SIG-M5 (cell line): ENCODE data around the gene NHERF2.

ENCODE experiments used
- DNase-seq: peaks from one replicate; lab custom pipeline; 2025; lab: John Stamatoyannopoulos, UW

The NHERF2 gene

DNA sequence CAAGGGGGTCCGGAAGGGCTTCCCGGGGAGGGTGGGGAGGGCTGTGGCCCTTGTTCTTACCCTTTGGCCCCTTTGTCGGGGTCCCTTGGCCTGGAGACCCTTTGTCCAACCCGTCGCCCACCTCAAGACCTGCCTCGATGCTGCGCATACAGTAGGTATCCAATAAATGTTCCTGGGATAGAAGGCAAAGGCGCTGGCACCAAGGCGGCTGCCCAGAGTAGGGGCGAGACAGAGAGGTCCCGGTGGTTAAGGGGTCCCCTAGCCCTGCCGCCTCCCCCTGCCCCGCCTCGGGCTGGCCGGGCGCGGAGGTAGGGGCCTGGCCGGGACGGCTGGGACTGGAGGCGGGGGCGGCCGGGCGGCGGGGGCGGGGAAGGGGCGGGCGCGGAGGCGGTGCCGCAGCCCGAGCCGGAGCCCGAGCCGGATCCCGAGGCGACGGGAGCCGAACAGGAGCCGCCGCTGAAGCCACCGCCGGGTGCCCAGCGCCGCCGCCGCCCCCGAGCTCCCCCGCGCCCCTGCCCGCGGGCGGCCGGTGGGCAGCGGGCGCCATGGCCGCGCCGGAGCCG, at the start of gene NHERF2:
TSS of gene NHERF2 (plus strand) at position 442 of the 563 bp plus-strand sequence. CDS start at position 546, 104 bp downstream.
- no peak for DNase-seq

DNA sequence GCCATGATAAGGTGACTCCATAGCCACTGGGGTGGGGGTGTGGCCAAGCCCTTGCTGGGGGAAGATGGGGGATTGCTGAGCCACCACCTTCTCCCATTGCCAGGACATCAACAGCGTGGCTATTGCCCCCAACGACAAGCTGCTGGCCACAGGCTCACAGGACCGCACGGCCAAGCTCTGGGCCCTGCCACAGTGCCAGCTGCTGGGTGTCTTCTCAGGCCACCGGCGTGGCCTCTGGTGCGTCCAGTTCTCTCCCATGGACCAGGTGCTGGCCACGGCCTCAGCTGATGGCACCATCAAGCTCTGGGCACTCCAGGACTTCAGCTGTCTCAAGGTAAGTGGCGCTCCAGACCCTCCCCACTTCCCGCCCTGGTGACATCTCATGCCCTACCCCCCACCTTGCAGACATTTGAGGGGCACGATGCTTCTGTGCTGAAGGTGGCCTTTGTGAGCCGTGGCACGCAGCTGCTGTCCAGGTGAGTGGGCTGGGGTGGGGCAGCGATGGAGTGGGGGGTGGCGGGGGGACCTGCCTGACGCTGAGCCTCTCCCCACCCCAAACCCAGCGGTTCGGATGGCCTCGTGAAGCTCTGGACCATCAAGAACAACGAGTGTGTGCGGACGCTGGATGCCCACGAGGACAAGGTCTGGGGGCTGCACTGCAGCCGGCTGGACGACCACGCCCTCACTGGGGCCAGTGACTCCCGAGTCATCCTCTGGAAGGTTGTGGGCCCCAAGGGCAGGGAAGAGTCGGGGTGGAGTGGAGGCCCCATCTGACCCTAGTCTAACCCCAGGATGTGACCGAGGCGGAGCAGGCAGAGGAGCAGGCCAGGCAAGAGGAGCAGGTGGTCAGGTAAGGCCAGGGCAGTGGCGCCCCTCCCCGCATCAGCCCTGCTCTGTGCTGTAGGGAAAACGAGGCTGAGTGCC, 49.5 kb upstream of the NHERF2 start:
- DNase-seq = no peak

DNA sequence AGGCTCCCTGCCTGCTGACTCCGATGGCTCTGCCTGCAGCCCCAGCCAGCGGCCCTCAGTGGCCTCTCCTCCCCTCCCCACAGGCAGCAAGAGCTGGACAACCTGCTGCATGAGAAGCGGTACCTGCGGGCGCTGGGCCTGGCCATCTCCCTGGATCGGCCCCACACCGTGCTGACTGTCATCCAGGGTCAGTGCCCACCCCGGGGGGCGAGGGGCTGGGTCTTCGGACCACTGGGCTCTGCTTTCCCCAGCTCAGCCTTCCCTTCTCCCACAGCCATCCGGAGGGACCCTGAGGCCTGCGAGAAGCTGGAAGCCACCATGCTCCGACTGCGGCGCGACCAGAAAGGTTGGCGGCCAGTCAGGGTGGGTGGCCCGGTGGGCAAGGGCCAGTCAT, 48.8 kb upstream of the NHERF2 start:
- no peak for DNase-seq

DNA sequence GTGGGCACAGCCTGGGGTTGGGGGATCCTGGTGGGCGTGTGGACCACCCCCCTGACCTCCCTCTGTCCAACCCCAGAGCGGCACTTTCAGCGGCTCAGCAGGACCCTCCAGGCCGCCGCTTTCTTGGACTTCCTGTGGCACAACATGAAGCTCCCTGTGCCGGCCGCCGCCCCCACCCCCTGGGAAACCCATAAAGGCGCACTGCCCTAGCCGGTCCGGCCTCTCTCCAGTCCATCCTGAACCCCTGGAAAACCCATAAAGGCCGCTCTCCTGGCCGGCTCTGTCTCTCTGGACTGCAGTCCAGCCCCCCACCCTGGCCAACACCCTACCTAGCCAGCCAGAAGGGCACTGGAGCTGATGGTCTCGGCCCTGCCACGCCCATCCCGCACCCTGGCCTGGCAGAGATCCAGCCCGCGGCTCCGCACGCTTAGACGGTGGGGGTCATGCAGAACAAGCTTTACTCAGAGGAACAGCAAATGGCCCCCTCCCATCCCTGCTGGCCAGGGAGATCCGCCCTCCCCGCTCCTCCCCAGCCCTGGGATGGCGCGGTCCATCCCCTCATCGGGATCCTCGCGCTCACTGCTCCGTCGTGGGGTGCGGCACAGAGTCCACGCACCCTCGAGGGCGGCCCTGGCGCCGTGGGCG, 48.1 kb upstream of the NHERF2 start:
- DNase-seq = no peak

DNA sequence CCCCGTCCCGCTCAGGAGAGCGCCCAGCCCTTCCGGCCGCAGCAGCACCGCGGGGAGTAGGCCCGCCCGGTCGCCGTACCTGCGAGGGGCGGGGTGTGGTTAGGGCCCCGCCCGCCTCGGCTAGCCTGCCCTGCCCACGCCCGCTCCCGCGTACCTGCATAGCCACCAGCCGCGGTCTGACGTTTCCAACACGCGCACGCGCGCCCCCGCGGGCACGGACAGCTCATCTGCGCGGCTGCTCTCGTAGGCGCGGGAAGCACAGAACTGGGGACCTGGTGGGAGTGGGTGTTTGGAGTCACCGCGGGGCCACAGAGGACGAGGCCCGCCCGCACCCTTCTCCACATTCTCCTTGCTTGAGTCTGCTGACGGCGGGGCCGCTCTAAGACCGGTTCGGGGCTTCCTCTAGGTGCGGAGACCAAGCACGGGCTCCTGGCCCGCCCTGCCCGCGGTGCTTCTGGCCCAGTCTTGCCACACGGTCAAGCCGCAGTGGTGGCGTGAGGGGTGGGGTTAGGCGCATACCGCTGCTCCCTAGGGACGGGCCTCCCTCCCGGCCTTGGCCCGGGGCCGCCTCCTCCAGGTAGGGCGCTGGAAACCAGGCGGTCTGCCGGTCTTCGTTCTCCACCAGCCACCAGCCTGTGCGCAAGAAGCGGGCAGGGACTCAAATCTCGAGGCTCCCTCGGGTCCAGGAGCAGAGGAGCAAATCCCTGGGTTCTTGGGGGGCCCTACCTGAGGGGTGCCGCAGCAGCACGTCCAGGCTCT, 47.3 kb upstream of the NHERF2 start:
- DNase-seq = no peak

DNA sequence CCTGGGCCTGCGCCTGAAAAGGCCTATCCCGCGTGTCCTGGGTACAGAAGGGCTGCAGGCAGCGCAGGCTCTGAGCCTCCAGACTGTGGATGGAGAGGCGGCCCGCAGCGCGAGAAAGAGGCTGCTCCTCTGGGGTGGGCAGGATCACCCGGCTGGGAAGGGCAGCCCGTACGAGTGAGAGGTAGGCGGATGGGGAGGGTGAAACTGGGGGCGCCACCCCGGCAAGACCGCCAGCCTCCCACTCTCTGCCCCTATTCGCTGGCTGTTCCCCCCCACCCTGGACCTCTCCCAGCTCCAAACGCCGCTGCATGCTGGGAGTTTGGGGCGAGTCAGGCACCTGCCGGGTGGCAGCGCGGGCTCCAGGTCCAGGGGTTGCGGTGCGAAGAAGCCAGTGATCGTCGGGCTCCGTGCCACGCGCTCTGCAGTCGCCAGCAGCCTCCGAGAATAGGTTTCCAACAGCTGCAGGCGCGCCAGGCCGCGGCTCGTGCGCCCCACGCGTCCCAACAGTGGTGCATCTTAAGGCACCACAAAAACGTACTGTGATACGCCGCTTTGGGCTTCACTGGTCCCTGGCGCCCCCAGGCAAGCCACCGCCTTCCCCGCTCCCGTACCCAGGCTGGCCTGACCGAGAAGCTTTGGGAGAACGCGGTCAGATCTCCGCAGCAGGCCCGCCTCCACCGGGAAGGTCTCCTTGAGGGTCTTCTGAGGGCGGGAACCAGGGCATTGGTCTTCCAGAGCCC, 46.5 kb upstream of the NHERF2 start:
- no peak for DNase-seq

DNA sequence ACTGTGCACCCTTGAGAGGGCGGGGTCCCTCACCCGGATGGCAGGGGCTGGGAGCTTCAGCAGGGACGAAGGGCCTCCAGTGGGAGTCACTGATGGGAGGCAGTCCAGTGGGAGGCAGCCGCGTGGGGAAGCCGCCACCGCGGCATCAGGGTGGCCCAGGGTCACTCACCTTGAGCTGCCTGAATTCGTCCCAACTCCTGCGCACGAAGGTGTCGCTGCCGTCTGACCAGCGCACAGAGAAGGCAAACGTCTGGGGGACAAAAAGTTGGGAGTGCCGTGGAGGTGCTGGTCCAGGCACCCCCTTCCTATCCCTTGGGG, 46.0 kb upstream of the NHERF2 start:
- DNase-seq = no peak

DNA sequence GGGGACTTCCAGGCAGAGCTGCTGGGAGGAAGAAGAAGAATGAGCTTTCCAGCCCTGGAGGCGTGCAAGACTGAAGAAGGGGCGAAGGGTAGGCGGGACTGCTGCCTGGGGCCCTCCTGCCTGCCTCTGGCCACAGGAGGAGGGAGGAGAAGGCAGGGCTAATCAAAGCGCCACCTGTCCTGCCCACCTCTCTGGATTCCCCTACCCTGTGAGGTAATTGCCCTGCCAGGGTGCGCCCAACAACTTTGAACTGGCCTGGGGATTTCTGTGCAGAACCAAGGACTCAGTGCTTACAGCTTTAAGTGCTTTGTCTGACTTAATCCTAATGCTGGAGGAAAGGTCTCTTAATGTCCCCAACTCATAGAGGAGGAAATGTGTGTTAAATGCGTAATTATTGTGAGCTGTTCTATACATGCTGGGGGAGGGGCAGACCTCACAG, 45.3 kb upstream of the NHERF2 start, which contains the start of gene NOXO1:
TSS of gene NOXO1 (minus strand) at position 72 of the 439 bp plus-strand sequence. CDS start 290 bp downstream, outside the sequence.
- DNase-seq = no peak

DNA sequence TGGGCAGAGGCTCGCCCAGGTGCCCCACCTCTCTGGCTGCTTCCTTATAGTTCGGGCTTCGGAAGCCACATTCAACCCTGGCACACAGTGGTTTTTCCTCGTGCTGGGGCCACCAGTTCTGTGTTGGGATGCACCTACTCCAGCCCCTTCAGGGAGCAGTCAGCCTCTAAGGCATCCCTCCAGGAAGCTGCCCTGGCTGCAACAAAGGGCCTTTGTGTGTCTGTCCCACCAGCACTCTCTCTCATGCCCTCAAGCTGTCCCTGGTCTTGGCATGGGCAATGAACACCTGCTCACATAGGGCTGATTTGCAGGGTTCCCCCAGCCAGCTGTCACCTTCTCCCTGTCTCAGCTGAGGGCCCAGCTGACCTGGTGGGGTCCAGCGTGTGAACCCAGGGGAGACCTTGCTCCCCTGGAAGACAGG, 44.7 kb upstream of the NHERF2 start:
- no peak for DNase-seq

DNA sequence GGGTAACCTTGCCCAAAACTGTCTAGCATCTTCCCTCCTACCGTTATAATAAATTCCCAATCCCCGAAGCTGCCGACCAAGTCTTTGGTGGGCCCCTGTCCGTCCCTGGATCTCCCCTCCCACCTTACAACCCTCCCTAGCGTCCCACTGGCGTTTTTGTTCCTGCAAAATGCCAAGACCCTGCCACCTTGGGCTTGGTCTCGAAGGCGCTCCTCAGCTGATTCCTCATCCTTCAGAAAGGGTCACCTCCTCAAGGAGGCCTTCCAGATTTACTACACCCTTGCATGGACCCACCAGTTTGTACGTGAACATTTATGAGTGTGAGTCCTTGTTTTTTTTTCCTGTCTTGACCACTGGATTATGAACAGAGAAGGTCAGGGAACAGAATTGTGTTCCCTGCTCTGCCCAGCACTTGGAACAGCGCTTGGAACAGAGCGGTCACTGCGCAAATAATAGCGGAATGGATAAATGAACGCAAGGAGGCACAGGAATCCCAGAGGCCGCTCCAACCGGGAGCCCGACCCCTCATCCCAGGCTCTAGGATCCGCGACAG, 43.6 kb upstream of the NHERF2 start:
- DNase-seq = no peak

DNA sequence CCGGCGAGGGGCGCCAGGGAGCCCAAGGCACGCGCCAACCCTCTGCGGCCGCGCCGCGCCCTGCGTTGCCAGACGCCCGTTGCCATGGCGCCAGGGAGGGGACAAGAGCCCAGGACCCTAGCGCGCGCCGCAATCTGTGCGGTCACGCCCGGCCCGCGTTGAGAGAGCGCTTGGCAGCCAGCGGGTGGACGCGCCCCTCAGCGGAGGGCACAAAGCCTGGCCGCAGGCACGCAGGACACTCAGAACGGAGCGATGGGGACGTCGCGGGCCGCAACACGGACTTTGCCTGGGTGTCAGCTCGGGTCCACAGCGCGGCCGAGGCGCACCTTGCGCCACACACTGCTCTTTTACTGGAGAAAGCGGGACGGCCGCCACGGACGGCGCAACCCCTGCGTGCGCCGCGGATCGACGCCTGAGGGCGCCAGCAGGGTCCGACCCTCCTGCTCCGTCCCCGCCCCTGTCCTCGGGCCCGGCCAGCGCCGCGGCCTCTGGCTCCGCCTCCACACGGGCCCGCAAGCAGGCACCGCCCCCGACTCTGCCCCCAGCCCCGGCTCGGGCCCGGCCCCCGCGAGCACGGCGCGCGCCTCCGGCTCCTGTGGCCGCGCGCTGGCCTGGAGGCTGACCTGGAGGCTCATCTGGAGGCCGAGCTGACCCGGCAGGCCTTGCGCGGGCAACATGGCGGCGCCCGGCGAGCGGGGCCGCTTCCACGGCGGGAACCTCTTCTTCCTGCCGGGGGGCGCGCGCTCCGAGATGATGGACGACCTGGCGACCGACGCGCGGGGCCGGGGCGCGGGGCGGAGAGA, 43.0 kb upstream of the NHERF2 start, which contains the start of gene GFER:
TSS of gene GFER (plus strand) at position 650 of the 803 bp plus-strand sequence. CDS start at position 676, 26 bp downstream.
- DNase-seq = no peak

DNA sequence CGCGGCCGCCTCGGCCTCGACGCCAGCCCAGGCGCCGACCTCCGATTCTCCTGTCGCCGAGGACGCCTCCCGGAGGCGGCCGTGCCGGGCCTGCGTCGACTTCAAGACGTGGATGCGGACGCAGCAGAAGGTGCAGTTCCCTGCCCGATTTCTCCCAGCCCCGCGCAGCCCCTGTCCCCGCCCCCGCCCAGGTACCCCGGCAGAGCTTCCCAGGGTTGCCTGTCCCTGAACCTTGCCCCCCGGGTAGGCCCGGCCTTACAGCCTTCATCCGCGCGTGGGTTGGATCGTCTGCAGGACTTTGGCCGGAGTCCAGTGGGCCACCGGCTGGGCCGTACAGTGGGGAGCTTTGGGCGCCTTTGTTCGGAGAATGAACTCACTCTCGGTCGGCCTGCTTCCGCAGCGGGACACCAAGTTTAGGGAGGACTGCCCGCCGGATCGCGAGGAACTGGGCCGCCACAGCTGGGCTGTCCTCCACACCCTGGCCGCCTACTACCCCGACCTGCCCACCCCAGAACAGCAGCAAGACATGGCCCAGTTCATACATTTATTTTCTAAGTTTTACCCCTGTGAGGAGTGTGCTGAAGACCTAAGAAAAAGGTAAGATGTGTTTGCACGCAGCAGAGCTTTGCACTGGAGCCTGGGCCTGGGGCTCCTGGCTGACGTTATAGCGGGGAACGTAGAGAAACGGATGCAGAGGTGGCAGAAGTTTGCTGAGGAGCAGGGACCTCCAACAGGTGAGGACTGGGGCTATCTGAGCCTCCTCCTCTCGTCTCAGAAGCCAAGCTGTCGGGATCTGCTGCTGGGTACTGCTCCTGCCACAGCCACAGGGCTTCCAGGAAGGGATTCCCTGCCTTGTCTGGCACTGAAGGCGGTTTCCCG, 42.1 kb upstream of the NHERF2 start:
- no peak for DNase-seq

DNA sequence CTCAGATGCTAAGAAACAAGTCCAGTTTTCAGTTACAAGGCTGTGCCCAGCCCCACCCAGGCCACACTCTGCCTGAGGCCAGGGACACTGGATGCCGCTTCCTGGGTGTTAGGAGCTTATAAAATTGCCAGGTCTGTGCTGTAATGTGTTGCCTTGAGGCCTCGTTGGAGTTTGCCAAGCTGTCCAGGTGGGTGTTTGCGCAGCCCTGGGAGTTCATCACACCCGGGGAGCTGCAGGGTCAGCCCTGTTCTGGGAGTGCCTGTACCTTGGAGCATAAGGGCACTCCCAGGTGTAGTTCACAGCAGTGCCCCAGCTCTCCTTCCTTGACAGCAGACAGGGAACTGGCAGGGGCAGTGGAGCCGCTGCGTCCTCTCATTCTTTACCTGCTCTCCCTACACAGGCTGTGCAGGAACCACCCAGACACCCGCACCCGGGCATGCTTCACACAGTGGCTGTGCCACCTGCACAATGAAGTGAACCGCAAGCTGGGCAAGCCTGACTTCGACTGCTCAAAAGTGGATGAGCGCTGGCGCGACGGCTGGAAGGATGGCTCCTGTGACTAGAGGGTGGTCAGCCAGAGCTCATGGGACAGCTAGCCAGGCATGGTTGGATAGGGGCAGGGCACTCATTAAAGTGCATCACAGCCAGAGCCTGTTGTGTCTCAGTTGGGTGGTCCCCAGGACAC, 41.1 kb upstream of the NHERF2 start:
- DNase-seq = no peak

DNA sequence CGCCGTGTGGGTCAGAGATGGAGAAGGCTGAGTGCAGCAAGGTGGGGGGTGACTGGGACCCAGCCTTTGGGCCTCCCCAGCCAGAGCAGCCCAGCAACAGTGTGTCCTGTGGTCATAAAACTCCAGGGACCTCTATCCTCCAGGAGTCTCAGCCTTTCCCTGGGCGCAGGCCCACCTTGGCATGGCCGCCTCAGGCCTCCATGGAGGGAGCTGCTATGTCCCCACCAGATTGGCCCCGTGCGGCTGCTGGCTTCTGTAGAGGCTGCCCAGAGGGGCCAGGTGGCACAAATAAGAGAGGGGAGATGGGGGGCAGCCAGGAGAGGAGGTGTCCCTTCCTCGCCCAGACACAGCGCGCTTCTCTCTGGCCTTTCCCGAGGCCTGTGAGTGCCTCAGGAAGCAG, 39.5 kb upstream of the NHERF2 start:
- DNase-seq = no peak

DNA sequence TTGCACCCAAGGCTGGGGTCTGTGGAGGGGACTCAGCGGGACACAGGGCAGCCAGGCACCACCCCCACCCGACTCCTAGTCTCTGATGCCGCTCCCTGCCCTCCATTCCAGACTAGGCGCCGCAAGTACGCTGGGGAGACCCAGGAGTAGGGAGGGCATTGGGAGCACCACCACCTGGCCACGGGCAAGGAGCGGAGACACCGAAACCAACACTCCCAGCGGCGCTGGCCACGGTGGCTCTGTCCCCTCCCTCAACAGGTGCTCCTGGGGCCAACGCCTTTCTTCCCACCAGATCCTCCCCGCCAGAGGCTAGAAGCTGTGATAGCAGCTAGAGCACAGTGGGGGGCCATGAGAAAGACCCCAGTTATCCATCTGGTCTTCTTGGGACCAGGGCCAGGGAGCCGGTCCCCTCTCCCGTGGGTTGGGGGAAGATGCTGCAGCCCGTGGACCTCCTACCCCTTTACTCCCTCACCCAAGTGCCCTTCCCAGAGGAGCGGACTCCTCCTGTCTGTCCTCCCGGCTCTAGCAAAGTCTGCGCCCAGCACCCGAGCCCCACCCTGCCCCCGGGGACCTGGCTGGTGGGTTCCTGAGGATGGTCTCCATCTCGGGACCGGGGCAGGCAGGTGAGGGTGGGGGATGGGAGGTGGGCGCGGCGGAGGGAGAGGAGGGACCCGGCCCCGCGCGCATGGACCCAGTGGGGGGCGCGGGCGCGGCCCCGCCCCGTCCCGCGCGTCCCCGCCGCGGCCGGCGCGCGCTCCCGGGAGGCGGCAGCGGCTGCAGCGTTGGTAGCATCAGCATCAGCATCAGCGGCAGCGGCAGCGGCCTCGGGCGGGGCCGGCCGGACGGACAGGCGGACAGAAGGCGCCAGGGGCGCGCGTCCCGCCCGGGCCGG, 37.2 kb upstream of the NHERF2 start, which contains the start of gene SYNGR3:
TSS of gene SYNGR3 (plus strand) at position 762 of the 892 bp plus-strand sequence. CDS start 133 bp downstream, outside the sequence.
- DNase-seq = no peak

DNA sequence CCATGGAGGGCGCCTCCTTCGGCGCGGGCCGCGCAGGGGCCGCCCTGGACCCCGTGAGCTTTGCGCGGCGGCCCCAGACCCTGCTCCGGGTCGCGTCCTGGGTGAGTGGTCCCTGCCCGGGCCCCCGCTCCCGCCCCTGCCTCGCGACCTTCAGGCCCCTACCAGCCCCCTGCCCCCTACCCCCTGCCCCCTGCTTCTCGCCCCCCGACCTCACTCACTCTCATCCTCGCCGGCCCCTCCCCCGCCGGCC, 36.7 kb upstream of the NHERF2 start:
- no peak for DNase-seq

DNA sequence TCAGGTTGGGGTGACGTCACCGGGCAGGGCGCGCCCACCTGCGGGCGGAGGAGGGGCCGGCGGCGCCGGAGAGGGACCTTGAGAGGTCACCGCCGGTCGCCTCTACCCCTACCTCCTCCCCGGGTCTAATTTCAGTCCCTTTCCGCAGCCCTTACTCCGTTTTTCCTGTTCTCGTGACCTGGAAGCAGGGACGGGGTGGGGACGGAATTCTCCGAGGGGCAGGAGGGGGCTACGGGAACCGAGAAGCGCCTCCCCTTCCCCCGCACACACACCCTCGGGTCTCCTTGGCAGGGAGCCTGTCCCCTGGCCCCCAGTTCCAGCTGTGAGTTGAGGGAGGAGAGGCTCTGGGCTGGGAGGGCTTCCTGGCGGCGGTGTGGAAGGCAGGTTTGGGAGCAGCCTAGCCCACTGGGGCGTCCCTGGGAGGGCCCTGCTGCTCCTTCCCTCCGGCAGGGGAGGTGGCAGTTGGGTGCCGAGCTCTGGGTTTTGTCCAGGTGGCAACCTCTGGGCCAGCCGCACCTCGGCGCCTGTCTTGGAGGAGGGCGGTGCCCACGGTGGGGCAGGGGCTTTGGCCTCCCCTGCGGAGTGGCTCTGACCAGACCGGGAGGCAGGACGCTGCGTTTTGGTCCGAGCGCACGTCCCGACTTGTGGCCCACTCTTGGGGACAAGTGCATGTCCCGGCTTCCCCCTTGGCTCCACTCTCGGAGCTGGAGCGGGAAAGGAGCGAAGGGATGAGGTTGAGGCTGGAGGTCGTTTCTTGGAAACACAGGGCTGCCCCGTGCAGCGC, 36.2 kb upstream of the NHERF2 start:
- DNase-seq = no peak
